ENCODE results near the gene TBC1D2.
"Not testable (repeated sequence)": the region's sequence is repeated elsewhere in the genome, so short reads cannot be mapped to it uniquely, and the experiment has no call there.

TBC1D2 gene

DNA sequence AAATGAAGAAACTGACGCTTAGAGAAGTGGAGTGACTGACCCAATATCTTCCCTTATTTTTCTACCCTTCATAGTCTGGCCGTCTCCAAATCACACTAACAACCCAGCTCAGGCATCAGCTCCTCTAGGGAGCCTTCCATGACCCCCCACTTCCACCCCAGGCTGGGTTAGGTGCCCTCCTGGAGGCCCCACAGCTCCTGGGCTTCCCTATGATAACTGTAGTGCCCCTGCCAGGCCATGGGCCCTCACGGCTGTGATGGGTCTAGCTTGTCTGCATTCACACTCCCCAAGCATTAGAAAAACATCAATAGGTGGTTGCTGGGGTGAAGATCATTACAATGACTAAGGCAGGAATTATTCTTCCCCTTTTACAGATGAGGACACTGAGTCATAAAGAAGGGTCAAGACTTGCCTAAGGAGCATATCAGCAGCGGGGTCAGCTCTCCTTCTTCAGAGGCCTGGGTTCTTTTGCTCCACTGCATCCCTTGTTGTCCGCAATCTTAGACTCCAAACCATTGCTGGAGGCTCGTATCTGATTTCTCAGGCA, 70.4 kb downstream of the TBC1D2 start:
- DNase-seq, result no peak

DNA sequence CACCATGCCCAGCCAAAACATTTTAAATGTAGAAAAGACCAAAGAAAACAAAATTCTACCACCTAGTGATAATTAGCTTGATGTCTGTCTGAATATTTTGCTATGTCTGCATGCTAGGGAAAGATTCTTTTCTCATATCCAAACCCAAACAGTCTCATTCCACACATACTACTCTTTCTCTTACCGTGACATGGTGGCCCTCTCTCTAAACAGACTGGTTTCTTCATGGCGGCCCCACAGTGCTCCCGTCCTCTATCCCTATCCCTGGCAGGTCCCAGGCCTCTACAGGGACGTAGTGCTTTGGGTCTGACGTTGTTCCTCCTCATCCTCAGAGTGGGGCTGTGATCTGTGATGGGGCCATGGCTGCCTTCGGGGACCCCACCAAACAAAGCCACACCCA, 71.1 kb downstream of the TBC1D2 start:
- DNase-seq, result no peak

DNA sequence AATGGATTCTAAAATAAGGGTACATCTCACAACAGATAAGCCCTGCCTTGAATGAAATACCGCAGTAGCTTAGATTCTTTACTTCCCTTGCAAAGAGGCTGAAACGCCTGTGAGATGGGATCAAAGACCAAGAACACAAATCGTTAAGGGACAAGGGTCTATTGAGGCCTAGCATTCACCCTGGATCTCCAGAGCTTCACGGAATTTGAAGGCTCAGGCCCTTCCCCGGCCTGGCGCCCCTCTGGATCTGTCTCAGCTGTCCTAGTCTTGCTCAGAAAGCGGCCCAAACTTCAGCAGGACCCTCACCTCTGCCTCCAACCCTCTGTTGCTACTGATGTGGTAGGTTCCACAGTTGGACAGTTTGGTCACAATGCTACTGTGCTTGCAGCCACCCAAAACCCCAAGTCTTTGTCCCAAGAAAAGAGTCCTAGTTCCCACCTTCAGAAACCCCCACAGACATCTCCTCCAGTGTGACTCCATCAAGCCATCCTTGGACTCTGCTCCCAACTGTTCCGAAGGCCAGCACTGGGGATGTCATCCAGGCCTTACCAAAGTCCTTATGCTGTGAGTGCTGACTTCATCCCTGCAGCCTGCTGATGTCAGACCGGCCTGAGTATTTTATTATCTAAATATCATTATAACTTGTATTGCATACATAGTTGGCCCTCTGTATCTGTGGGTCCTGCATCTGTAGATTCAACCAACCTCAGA, 72.4 kb downstream of the TBC1D2 start:
- DNase-seq, result no peak

DNA sequence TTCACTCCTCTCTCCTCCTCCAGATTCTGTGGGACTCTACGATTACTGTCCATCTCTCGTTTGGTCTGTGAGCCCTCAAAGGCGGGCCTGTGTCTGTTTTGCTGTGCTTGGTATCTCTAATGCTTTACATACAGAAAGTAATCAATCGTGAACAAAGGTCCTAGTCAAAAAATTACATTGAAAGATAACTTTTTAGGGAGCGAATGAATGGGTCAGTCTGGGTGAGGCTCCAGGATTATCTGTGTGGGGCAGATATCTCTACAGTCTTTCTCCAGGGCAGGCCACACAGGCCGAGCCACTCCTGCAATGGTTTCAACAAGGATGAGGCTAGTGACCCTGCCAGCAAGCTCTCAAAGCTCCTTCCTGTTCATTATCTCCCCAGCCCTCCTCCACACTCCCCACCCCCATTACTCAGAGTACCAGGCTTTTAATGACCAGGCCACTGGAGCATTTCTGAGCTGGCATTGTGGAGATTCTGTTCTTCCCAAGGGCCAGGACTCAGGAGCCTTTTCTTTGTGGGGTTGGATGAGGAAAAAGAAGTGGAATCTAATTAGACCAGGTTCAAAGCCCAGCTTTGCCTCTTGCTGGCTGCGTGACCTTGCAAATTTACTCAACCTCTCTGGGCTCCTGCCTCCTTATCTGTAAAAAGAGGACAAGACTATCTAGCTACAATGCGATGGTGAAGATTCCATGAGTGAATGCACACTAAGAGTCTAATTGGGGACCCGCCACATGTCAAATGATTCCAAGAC, 73.2 kb downstream of the TBC1D2 start:
- no peak for DNase-seq

DNA sequence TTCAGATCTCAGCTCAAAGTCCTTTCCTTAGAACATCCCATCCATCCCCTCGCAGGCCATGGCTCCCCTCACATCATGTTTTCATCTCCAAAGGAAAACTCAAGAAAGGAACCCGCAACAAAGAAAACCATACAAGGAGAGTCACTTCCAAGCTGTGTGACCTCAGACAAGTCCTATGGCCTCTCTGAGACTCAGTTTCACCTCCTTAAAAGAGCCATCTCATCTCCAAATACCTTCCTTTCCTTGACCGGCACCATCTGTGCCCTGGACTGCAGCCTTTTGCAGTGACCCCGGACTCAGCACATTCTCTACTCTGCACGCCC, 73.7 kb downstream of the TBC1D2 start:
- no peak for DNase-seq

DNA sequence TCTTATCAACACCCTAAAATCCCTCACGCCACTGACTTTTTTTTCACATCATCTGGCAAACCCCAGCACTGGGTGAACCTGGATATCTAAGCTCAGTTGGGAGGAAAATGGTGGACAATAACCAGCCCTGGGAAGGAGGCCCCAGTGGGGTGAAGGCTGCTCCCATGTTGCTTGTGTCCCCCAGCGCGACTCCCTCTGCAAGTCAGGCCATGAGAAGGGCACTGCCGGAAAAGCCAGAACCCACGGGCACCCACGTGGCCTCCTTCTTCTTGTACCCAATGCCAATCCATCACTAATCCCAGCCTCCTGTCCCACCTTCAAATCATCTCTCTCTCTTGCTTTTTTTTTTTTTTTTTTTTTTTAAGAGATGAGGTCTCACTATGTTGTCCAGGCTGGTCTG, 74.5 kb downstream of the TBC1D2 start:
- no peak for DNase-seq

DNA sequence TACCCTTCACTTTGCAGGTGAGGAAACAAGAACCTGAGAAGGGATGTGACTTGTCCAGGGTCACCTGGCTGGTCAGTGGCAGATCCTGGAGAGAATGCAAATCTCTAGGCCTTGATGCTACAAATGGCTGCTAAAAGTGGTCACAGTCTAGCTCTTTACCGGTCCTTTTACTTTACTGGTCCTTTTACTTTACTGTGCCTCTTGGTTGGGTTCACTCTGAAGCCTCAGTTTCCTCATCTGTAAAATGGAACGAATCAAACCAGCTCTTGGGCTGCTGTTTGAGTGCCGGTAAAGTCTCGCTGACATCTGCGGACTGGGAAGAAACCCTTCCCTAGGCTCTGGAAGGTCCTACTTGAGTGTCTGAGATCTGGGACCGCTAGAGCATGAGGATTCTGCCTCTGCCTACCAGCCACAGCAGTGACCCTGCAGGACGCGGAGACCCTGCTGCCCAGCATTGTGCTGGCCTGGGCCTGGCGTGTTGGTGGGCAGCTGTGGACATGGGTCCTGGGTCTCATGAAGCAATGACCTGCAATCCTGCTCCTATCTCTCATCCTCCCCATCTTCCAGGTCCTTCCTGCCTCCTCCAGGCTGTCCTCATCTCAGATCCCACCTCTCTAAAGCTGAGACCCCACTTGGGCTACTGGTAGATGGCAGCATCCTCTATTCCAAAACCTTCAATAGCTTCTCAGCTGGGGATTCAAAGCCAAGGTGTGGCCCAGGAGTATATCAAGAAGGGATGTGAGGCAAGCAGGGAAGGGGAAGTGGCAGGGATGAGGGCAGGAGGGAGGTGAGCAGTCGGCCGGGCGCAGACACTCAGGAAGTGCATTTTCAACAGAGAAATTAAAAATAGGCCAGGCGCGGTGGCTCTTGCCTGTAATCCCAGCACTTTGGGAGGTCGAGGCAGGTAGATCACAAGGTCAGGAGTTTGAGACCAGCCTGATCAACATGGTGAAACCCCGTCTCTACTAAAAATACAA, 76.3 kb downstream of the TBC1D2 start:
- no peak for DNase-seq

DNA sequence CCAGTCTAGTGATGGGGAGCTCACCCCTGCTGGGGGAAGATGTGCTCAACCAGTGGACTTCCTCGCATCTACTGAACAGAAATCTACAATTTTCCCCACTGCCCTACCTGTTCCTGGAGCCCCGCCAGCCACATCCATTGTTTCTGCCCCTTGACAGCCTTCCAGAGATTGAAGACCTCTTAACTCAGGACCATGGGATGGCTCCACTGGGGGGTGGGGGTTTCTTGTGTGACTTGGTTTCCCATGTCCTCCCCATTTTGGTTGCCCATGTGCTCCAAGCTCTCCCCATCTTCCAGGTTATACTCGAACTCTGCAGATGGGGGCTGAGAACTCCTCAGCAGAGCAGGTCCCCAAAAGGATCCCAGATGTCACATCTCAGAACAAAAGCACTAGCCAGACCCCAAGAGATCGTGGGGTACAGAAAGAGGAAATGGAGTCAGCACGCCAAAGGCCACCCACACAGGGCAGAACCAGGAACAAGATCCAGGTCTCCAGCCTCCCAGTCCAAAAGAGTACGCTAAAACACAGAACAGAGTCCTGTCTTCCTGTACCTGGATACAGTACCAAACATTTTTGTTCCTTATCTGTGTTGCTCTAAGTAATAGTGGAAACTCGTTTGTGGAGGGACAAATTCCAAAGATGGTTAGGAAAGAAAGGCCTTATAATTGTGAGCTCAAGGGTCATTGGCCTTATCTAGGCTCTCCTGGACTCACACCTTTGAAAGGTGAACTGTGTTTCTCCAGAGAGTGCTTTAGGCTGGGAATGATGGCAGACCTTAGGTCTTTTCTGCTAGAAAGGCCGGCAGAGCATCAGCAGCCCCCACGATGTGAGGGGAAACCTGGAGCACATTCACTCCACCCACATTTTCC, 78.8 kb downstream of the TBC1D2 start:
- no peak for DNase-seq

DNA sequence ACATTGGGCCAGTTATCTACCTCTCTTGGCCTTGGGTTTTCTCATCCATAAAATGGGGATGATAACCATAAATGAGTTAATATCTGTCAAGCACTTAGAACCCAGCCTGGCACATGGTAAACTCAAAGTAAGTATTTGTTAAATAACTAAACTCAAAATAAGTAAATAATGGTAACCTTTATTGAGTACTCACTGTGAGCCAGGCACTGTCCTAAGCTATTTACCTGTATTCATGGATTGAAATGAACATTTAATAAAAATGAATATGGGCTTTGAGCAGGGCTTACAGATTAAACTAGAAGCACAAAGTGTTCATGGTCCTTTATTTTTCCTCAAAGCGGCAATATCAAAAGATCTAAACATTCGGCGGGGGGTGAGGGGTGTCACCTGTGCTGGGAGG, 79.7 kb downstream of the TBC1D2 start:
- no peak for DNase-seq

DNA sequence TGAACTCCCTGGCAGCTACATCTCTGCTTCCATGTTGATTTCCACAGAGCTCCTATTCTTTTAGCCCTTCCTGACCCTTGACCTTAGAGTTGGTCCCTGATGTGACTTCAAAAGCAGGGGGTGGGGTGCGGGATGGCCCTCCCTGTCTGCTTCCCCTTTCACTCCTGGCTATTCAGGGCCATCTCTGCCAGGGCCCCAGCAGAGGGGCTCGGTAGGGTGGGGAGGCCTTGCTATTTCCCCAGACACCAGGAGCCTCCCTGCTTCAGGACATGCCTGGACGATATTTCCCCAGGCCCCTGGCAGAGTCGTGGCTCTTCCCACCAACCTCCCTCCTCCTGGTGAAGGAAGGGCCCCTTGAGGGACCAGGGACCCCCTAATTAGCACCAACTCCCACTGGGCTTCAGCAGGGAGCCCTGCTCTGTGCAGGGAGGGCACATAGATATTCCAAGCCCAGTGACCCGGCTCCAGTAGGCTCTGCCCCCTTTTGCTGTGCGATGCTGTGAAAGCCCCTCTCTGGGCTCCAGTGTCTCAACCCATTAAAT, 80.3 kb downstream of the TBC1D2 start:
- no peak for DNase-seq

DNA sequence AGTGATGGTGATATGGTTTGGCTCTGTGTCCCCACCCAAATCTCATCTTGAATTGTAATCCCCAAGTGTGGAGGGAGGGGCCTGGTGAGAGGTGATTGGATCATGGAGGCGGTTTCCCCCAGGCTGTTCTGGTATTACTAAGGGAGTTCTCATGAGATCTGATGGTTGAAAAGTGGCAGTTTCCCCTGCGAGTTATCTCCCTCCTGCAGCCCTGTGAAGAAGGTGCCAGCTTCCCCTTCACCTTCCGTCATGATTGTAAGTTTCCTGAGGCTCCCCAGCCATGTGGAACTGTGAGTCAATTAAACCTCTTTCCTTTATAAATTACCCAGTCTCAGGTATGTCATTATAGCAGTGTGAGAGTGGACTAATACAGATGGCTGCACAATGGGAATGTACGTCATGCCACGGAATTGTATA, 80.9 kb downstream of the TBC1D2 start:
- DNase-seq, result not testable (repeated sequence)

DNA sequence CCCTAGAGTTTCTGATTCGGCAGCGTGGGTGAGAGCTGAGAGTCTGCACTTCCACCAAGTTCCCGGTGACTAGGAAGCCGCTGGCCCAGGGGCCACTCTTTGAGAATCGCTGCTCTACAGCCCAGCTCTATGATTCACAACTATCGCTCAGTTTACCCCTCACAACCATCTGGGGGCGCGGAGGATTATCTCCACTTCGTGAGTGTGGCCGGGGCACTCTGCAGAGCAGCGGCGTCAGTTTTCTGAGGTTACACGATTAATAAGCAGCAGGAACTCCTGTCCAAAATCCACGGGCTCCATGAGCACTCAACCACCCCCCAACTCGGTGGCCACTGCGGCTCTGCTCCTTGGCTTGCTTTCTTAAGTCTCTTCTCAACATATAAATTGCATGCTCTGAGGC, 82.3 kb downstream of the TBC1D2 start:
- DNase-seq, result no peak

DNA sequence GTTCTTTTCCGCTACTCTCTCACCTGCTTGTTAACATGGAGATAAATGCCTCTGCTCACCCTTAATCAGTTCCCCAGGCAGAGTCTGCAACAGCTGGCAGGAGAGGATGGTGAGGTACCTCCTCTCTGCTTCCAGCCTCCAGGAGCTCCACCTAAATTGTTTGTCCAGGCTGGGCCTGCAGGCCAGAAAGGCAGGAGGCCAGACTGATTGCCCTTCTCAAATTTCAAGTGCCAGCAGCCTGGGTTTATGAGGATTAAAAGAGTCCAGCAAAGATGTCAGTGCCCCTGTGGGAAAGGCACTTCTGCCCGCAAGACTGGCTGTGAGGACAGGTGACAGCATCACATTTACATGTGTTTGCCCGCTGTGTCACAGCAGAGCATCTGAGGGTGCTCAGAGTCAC, 82.8 kb downstream of the TBC1D2 start:
- DNase-seq, result peak; percentile 75

DNA sequence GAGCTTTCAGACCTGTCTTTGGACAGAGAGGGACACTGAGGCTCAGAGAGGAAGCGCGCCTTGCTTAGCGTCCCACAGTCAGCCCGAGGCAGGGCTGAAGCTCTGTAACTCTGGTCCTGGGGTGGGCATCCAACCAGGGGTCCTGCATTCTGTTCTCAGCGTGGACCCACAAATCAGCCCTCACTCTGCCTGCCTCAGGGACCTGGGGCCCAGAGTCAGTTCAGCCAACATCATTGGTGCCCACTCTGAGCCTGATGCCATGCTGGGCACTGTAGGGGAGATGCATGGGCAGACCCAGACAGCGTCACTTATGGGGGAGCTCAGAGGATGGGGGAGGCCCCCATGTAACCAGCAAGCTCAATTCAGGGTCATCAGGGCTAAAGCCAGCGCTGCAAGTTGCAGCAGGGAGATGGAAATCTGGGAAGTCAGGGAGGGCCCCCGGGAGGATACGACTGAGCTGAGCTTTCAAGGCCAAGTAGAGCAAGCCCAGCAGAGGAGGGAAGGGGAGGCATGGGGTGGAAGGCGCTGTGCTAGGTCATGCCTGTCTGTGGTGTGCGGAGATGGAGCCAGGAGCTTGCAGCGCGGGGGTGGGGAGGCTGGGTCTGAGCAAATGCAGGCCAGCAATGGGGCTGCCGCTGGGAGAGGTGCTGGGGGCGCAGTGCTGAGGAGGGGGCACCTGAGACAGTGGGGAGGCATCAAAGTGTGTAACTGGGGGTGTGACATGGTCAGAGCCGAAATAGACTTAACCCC, 84.1 kb downstream of the TBC1D2 start:
- no peak for DNase-seq

DNA sequence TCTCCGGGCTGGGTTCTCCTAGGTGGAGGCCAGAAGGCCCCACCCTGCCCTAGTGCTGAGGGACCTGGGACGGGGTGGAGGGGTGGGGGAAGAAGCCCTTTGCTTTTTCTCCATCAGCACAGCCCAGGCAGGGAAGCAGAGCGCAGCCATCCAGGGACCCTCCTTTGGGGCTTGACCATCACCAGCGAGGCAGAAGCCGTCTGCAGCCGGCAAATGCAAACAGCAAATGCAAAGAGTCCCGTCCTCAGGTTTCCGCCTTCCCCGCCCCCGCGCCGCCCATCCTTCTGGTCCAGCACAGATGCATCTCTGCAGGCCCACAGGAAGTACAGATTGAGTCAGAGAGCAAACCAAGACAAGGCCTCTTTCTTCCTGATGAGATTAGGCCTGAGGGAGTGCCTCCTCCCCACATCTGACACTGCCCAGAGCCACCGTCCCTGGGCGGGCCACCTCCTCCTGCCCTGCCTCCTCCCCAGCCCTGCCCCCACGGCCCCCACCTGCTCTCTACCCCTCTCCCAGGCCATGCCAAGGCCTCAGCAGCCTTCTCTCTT, 86.4 kb downstream of the TBC1D2 start:
- no peak for DNase-seq

DNA sequence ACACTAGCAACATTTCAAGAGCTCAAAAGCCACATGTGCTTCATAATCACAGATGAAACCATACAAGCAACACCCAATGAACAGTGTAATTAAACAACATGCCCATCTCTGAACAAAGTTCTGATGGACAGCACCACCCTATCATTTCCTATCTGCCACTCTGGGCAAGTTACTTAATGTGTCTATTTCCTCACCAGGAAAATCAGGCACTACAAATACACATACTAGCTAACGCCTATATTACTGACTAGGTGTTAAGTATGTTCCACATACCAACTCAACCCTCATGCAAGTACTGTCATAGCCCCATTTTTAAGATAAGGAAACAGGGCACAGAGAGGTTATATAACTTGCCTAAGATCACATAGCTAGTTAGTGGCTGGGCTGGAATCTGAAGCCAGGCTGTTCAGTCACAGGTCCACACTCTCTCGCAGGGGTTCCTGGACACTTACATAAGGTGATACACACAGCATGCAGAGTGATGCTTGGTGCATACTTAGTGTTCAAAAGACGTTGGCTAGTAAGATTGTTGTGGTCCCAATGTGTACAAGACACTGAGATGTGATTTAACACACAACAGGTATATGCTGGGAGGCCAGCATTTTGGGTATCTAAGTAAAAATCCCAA, 87.2 kb downstream of the TBC1D2 start:
- no peak for DNase-seq

DNA sequence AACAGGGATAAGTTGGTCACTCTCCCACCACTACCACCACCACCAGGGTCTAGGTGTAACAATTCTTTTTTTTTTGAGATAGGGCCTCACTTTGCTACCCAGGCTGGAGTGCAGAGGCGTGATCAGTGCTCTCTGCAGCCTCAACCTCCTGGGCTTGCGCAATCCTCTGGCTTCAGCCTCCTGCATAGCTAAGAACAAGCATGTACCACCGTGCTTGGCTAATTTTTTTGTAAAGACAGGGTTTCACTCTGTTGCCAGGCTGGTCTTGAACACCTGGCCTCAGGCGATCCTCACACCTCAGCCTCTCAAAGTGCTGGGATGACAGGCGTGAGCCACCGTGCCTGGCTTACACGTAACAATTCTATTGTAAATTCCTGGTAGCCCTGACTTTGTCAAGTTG, 90.5 kb downstream of the TBC1D2 start:
- no peak for DNase-seq

DNA sequence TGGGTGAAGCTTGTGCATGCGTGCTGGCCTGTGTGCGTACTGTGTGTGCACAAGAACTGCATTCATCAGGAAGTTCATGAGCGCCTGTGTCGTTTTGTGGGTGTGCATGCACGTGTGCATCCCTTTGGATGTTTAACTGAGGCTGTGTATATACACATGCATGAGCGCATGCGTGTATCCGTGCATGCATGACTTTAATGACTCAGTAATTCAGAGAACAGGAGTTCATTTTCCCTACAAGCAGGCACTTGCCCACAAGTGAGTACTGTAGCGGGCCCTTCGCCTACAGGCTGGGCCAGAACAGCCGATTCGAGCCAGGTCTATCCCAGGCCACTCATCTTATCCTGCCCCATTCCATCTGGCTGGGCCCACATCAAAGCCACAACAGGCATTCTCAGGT, 92.8 kb downstream of the TBC1D2 start:
- DNase-seq, result no peak

DNA sequence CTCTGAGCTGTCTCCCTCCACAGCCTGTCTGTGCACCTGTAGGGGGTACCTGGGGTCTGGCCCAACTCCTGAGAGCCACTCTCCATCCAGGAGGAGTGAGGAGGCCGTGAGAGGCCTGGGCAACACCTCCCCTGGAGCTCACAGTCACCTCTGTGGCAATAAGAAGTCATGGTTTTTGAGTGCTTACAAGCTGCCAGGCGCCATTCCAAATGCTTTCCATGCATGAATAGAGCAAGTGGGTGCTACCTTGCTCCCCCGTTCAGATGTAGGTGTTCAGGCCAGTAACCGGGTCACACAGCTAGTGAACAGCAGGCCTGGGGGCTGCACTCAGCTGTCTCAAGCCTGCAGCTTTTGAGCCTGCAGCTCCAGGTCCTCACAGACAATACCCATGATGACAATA, 93.6 kb downstream of the TBC1D2 start:
- DNase-seq, result no peak

DNA sequence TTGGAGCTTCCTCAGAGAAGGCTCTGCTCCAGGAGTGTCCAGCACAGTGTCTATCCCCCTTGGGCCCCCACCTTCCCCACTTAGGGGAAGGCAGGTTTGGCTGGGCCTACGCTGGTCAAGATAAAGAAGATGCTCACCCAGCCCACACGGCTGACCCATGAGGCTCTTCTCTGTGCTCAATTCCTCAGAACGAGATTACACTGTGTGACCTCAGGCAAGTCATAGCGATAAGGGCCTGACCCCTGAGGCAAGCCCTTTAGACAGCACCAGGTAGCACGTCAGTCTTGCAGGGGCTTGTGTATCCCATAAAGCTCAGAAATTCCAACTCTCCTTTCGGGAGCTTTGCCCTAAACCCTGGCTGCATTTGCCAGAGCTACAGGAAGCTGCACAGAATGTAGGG, 95.7 kb downstream of the TBC1D2 start:
- no peak for DNase-seq

DNA sequence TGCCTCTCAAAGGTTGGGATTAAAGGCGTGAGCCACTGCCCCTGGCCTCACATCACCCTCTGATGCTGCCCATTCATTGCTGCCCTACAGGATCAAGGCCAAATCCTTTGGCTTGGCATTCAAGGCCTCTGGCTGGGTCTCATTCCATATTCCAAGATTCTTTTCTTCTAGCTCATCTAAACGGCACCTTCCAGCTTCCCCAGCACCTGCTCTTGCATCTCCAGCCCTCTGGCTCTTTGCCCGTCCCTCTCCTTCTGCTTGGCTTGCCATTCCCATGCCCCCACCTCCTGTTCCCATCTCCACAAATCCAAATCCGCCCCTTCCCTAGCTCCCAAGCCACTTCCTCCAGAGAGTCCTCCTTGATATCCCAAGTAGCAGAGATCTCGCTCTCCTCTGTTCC, 96.1 kb downstream of the TBC1D2 start:
- DNase-seq, result no peak

Measured in NCI-H2107 (cell line).